GM12878 (cell line): Measurements from ENCODE around the gene CLDN14. TPM values are rescaled to one million over a fixed set of nuclear protein-coding genes. Genes with fewer than 3 reads are reported as not detected.

Experiments used
- ATAC-seq: fragments of 200-7000 bp; cut with Tn5 transposase; 3 replicates; pipeline ENCODE4 v1.9.1; 2020; ENCODE audit warnings: mild to moderate bottlenecking, moderate library complexity
- BruUV-seq: library from RNA; stranded (reverse); fragments of 400-500 nt; replicated peaks from 2 replicates; lab custom pipeline; 2021; lab: Mats Ljungman, UMichigan
- CTCF ChIA-PET: fragments of 300-600 bp; sonication (Branson Sonifier 250); formaldehyde crosslinking; extraction: SDS; loops from one replicate; lab custom pipeline; 2021; ENCODE audit warnings: inconsistent platforms; lab: Yijun Ruan, JAX
- POLR2A ChIA-PET: fragments of 350-600 bp; formaldehyde crosslinking; extraction: SDS; loops from one replicate; lab custom pipeline; 2021; ENCODE audit warnings: inconsistent platforms; lab: Charles Lee
- RAD21 ChIA-PET: fragments of 300-600 bp; sonication (Branson Sonifier 250); formaldehyde crosslinking; loops from one replicate; lab custom pipeline; 2023; ENCODE audit warnings: antibody characterized with exemption; ENCODE audit not compliant: unreplicated experiment; lab: Charles Lee
- SMC1A ChIA-PET: fragments of 300-600 bp; sonication (Branson Sonifier 250); formaldehyde crosslinking; loops from one replicate; lab custom pipeline; 2023; ENCODE audit not compliant: unreplicated experiment, uncharacterized antibody; lab: Charles Lee
- DNase-seq: peaks from one replicate; pipeline ENCODE4 v3.0.0-alpha.2; 2011; ENCODE audit warnings: low read depth, low spot score
- FAIRE-seq: peaks from 3 replicates; lab custom pipeline; 2011; peaks lifted over from hg19 to GRCh38; lab: Jason Lieb, UNC
- H2AFZ ChIP-seq: 2 replicates; pipeline ENCODE4 v1.6.0; 2011; ENCODE audit warnings: low read depth, low read length, control low read depth; ENCODE audit not compliant: control insufficient read depth
- H3K27ac ChIP-seq: 2 replicates; pipeline ENCODE4 v1.5.1; 2011; ENCODE audit warnings: control low read depth; ENCODE audit not compliant: control insufficient read depth, insufficient read depth
- H3K27me3 ChIP-seq, 2 experiments: replicated peaks in 1 of 2; 2 replicates each; pipeline versions ENCODE4 v1.6.0 to v1.6.1; 2011; ENCODE audit warnings: low read length in 1 of 2; ENCODE audit not compliant: control insufficient read depth in 2 of 2, insufficient read depth in 2 of 2
- H3K36me3 ChIP-seq, 2 experiments: 2 replicates each; pipeline ENCODE4 v1.5.1; 2011; ENCODE audit warnings: low read length in 1 of 2; ENCODE audit not compliant: control insufficient read depth in 2 of 2, insufficient read depth in 2 of 2
- H3K4me1 ChIP-seq: 2 replicates; pipeline ENCODE4 v1.6.1; 2011; ENCODE audit warnings: mild to moderate bottlenecking, low read length, moderate library complexity, mixed read lengths; ENCODE audit not compliant: control insufficient read depth, insufficient read depth
- H3K4me2 ChIP-seq: 2 replicates; pipeline ENCODE4 v1.6.0; 2011; ENCODE audit warnings: control low read depth; ENCODE audit not compliant: control insufficient read depth, insufficient read depth
- H3K4me3 ChIP-seq: fragments of 200-600 bp; sonication (generic); 2 replicates; pipeline ENCODE4 v1.5.1; 2016
- H3K79me2 ChIP-seq: 2 replicates; pipeline ENCODE4 v1.6.0; 2011; ENCODE audit warnings: low read length; ENCODE audit not compliant: control insufficient read depth, insufficient read depth
- H3K9ac ChIP-seq: 2 replicates; pipeline ENCODE4 v1.8.0; 2011; ENCODE audit warnings: low read length, control low read depth, mixed read lengths; ENCODE audit not compliant: control insufficient read depth, insufficient read depth
- H3K9me3 ChIP-seq: replicated peaks from 3 replicates; pipeline ENCODE4 v1.5.1; 2011; ENCODE audit warnings: mild to moderate bottlenecking, low read length; ENCODE audit not compliant: control insufficient read depth, insufficient read depth
- H4K20me1 ChIP-seq: 2 replicates; pipeline ENCODE4 v1.6.0; 2011; ENCODE audit not compliant: control insufficient read depth, insufficient read depth
- POU2F2 ChIP-seq: IDR thresholded peaks from 3 replicates; pipeline ENCODE4 v1.6.1; 2011; ENCODE audit warnings: low read depth, mild to moderate bottlenecking, low read length, borderline replicate concordance
- RELA ChIP-seq: fragments of 450-650 bp; IDR thresholded peaks from 2 replicates; pipeline ENCODE4 v1.8.0; 2014; ENCODE audit warnings: borderline replicate concordance; ENCODE audit not compliant: partially characterized antibody
- SPI1 ChIP-seq: IDR thresholded peaks from 2 replicates; pipeline ENCODE4 v1.6.1; 2011; ENCODE audit warnings: low read depth, mild to moderate bottlenecking, low read length, moderate library complexity, borderline replicate concordance; ENCODE audit not compliant: insufficient read depth
- SUPT20H ChIP-seq: IDR thresholded peaks from 2 replicates; pipeline ENCODE4 v1.6.1; 2011; ENCODE audit warnings: low read depth, mild to moderate bottlenecking, low read length, moderate library complexity, borderline replicate concordance; ENCODE audit not compliant: control insufficient read depth
- ZNF592 ChIP-seq: fragments of 450-650 bp; IDR thresholded peaks from 2 replicates; pipeline ENCODE4 v1.6.1; 2017; ENCODE audit warnings: mild to moderate bottlenecking, moderate library complexity
- WGBS: methylation state at CpG from one replicate; pipeline ENCODE4 v1.1.6; 2016; ENCODE audit warnings: low lambda C conversion rate; ENCODE audit not compliant: insufficient replicate concordance, insufficient coverage; ENCODE audit errors: missing lambda C conversion rate; 5-methylcytosine and 5-hydroxymethylcytosine counted together
- in situ Hi-C: fragments of 300-500 bp; cut with MboI; formaldehyde crosslinking; loops from 9 replicates; pipeline ENCODE4 v1.14.3; 2018; ENCODE audit warnings: mixed read lengths
- intact Hi-C: fragments of 100-400 bp; cut with micrococcal nuclease; formaldehyde crosslinking; loops from one replicate; pipeline ENCODE4 v1.14.2; 2022; ENCODE audit not compliant: unreplicated experiment
- polyA plus RNA-seq, 11 experiments: library from polyadenylated mRNA; depleted of rRNA in 4 of 11; unstranded in 6 of 11; stranded (reverse) in 5 of 11; fragments of >200 nt; fragmentation: Nextera tagmentation in 4 of 11; fragmentation: Illumina TruSeq in 1 of 11; extraction: Ambion mirVana in 4 of 11; extraction: Trizol in 1 of 11; gene quantifications; 1 replicate in 1 of 11; 2 replicates in 10 of 11; pipeline versions ENCODE4 v1.2.1 to v1.2.3, GENCODE V29; 2011 to 2016; ENCODE audit warnings: inconsistent platforms in 2 of 11, missing spikeins in 2 of 11, low read depth in 1 of 11
- total RNA-seq, 4 experiments: library from RNA; depleted of rRNA in 3 of 4; stranded (reverse); fragments of >200 nt in 3 of 4; fragmentation: Illumina TruSeq in 1 of 4; extraction: Trizol in 1 of 4; gene quantifications; 2 replicates each; pipeline versions ENCODE4 v1.2.1 to v1.2.3, GENCODE V29; 2013 to 2021

Gene CLDN14
- total and polyA plus RNA-seq, 10 of the 15 experiments (the other 5 are each of a cell fraction or from before 2014, with no cell fraction given), result 0.90 to 19.4 (median 6.6) TPM

- H3K27ac ChIP-seq, result peak overlapping the region; percentile 80
- RAD21 ChIA-PET, result interaction anchor here (0.9 to 11.3 kb wide), 6 partner anchors 17 to 192 kb away, joined by 3 to 189 read pairs (median 8); partner anchors contain the start of gene MORC3
- POLR2A ChIA-PET, result interaction anchor here (1.6 to 11.6 kb wide), 2 partner anchors 24 to 29 kb away, joined by 10 to 146 read pairs; no protein-coding TSS in a partner anchor
- no peak overlapping the region for H3K4me3 ChIP-seq
- H2AFZ ChIP-seq, result peak overlapping the region; percentile 62
- CTCF ChIA-PET, result interaction anchor here (1.0 to 3.4 kb wide), 8 partner anchors 8 to 125 kb away, joined by 3 to 28 read pairs (median 4); no protein-coding TSS in a partner anchor
- no peaks in the 10 kb centered on the region for H3K27me3 ChIP-seq
- SMC1A ChIA-PET, result interaction anchor here (0.7 to 11.6 kb wide), 5 partner anchors 6 to 33 kb away, joined by 3 to 231 read pairs (median 15); no protein-coding TSS in a partner anchor
- FAIRE-seq, result no peak
- H4K20me1 ChIP-seq, result no peaks in the 10 kb centered on the region
- H3K36me3 ChIP-seq, result 0 out of 4 replicates have a peak, but pooled peaks cover 0 to 3% of the 10 kb centered on the region in 2 experiments
- in situ Hi-C loops, result loop anchor here (25.0 kb wide), 1 partner anchor 1726 kb away; no protein-coding TSS in a partner anchor
- no TSS peak for BruUV-seq
- H3K79me2 ChIP-seq, result peaks cover 5% of the 10 kb centered on the region
- TF ChIP-seq RELA, result no peak
- TF ChIP-seq POU2F2, result 0 out of 3 replicates have a peak, but pooled peaks have one; percentile 3
- H3K9ac ChIP-seq, result peak overlapping the region; percentile 25; the same call in 1 of the 2 replicates
- peaks cover 76% of the 10 kb centered on the region for H3K4me1 ChIP-seq
- no peaks in the 10 kb centered on the region; the same call in 1 of the 3 replicates for H3K9me3 ChIP-seq
- H3K4me2 ChIP-seq, result 0 out of 2 replicates have a peak overlapping the region, but pooled peaks have one; percentile 19
- no peak for DNase-seq
- ATAC-seq, result no peak
- WGBS, result 54% methylated on average over 5 of the region's 5 CpGs
- intact Hi-C loops, result no loop called here
Measured at GRCh38 chr21:36511484-36512220, 31.7 kb upstream of the CLDN14 start.

- DNase-seq, result no peak
- TF ChIP-seq ZNF592, result 0 out of 2 replicates have a peak, but pooled peaks have one; percentile 23
- peak; percentile 74 for TF ChIP-seq SPI1
- TF ChIP-seq SUPT20H, result no peak
- in situ Hi-C loops (loop anchor here (25.0 kb wide), 1 partner anchor 1726 kb away; no protein-coding TSS in a partner anchor), intact Hi-C loops (no loop called here)
- ChIA-PET POLR2A (interaction anchor here (1.6 to 11.6 kb wide), 2 partner anchors 25 to 30 kb away, joined by 10 to 146 read pairs; no protein-coding TSS in a partner anchor), CTCF (interaction anchor here (1.1 to 1.7 kb wide), 3 partner anchors 8 to 90 kb away, joined by 3 to 7 read pairs (median 4); no protein-coding TSS in a partner anchor), SMC1A (interaction anchor here (1.8 to 11.6 kb wide), 2 partner anchors 25 to 30 kb away, joined by 15 to 231 read pairs; no protein-coding TSS in a partner anchor), RAD21 (interaction anchor here (0.9 to 11.3 kb wide), 2 partner anchors 25 to 31 kb away, joined by 3 to 189 read pairs; no protein-coding TSS in a partner anchor)
- no peak overlapping the region for H3K4me3 ChIP-seq
- no peaks in the 10 kb centered on the region for H3K27me3 ChIP-seq
- BruUV-seq, result no TSS peak
- no peak for FAIRE-seq
- 54% methylated on average over 6 of the region's 6 CpGs for WGBS
- peak overlapping the region; percentile 53 for H3K4me2 ChIP-seq
- H3K36me3 ChIP-seq, result peaks cover 0 to 3% of the 10 kb centered on the region in 2 experiments; a peak in 1 of 4 replicates
- no peaks in the 10 kb centered on the region for H4K20me1 ChIP-seq
- H3K27ac ChIP-seq, result peak overlapping the region; percentile 80
- peaks cover 76% of the 10 kb centered on the region for H3K4me1 ChIP-seq
- H2AFZ ChIP-seq, result peak overlapping the region; percentile 54
- no peak for ATAC-seq
- H3K9me3 ChIP-seq, result no peaks in the 10 kb centered on the region; the same call in 1 of the 3 replicates
- H3K9ac ChIP-seq, result no peak overlapping the region; the same call in 1 of the 2 replicates
- H3K79me2 ChIP-seq, result peaks cover 5% of the 10 kb centered on the region
Measured at GRCh38 chr21:36510911-36511310, 31.0 kb upstream of the CLDN14 start.
